CD14-positive monocyte (primary cell): ENCODE data around the gene PAMR1. TPM values are rescaled to one million over a fixed set of nuclear protein-coding genes. Genes with fewer than 3 reads are reported as not detected.

Source experiments
- DNase-seq, 3 donors: peaks; one replicate each; pipeline ENCODE4 v3.0.0-alpha.2; 2011 to 2022
- H2AFZ ChIP-seq: 2 replicates; pipeline ENCODE4 v1.6.0; 2012; ENCODE audit warnings: mild to moderate bottlenecking, low read depth, low read length, inconsistent platforms; ENCODE audit not compliant: insufficient read depth, poor library complexity, severe bottlenecking
- H3K27ac ChIP-seq, 2 donors: 1 replicate in 1 of 2; 2 replicates in 1 of 2; pipeline ENCODE4 v1.5.1; 2012 to 2013; ENCODE audit warnings: low read length in 2 of 2, control low read depth in 1 of 2, inconsistent platforms in 1 of 2, low read depth in 1 of 2, mild to moderate bottlenecking in 1 of 2
- H3K27me3 ChIP-seq, 2 donors: one replicate each; pipeline versions ENCODE4 v1.6.0 to v1.6.1; 2011 to 2013; ENCODE audit warnings: low read length in 2 of 2; ENCODE audit not compliant: control insufficient read depth in 2 of 2, insufficient read depth in 2 of 2
- H3K36me3 ChIP-seq, 2 donors: replicated peaks in 1 of 2; 1 replicate in 1 of 2; 2 replicates in 1 of 2; pipeline versions ENCODE4 v1.5.1 to v1.6.1; 2012 to 2013; ENCODE audit warnings: low read length in 2 of 2, control low read depth in 1 of 2, inconsistent platforms in 1 of 2, mild to moderate bottlenecking in 1 of 2; ENCODE audit not compliant: insufficient read depth in 2 of 2, control insufficient read depth in 1 of 2
- H3K4me1 ChIP-seq, 2 donors: 1 replicate in 1 of 2; 2 replicates in 1 of 2; pipeline versions ENCODE4 v1.5.1 to v1.6.1; 2012 to 2013; ENCODE audit warnings: low read length in 2 of 2, control low read depth in 1 of 2, inconsistent platforms in 1 of 2, mild to moderate bottlenecking in 1 of 2, moderate library complexity in 1 of 2; ENCODE audit not compliant: insufficient read depth in 2 of 2, control insufficient read depth in 1 of 2
- H3K4me2 ChIP-seq: replicated peaks from 2 replicates; pipeline ENCODE3; 2012; ENCODE audit warnings: low read length, moderate library complexity, mild to moderate bottlenecking; ENCODE audit not compliant: poor library complexity, severe bottlenecking; ENCODE audit errors: extremely low read depth
- H3K4me3 ChIP-seq, 3 experiments: fragments of 200-600 bp in 1 of 3; sonication (generic) in 1 of 3; replicated peaks in 1 of 3; 1 replicate in 2 of 3; 2 replicates in 1 of 3; pipeline ENCODE4 v1.5.1; 2011 to 2013; ENCODE audit warnings: low read length in 3 of 3, mild to moderate bottlenecking in 3 of 3, control low read depth in 2 of 3, low read depth in 2 of 3, inconsistent platforms in 1 of 3, moderate library complexity in 1 of 3
- H3K79me2 ChIP-seq: 2 replicates; pipeline ENCODE4 v1.6.0; 2012; ENCODE audit warnings: mild to moderate bottlenecking, control low read depth, inconsistent platforms, low read length, moderate library complexity; ENCODE audit not compliant: insufficient read depth
- H3K9ac ChIP-seq: 2 replicates; pipeline ENCODE4 v1.6.0; 2017; ENCODE audit warnings: low read length, mild to moderate bottlenecking; ENCODE audit not compliant: insufficient read depth, poor library complexity, severe bottlenecking
- H3K9me3 ChIP-seq, 2 donors: replicated peaks in 1 of 2; 1 replicate in 1 of 2; 2 replicates in 1 of 2; pipeline versions ENCODE4 v1.5.1 to v1.6.1; 2012 to 2013; ENCODE audit warnings: low read length in 2 of 2, control low read depth in 1 of 2; ENCODE audit not compliant: control insufficient read depth in 1 of 2, insufficient read depth in 1 of 2
- H4K20me1 ChIP-seq: 2 replicates; pipeline ENCODE4 v1.6.0; 2012; ENCODE audit warnings: mild to moderate bottlenecking, low read length, control low read depth, moderate library complexity; ENCODE audit not compliant: insufficient read depth
- H3K27ac Mint-ChIP-seq, 7 donors: one replicate each; pipeline ENCODE4 v1.8.0; 2020; ENCODE audit warnings: mild to moderate bottlenecking in 7 of 7, mixed read lengths in 7 of 7, moderate library complexity in 6 of 7, inconsistent platforms in 2 of 7
- H3K27me3 Mint-ChIP-seq, 3 donors: one replicate each; pipeline ENCODE4 v1.8.0; 2021 to 2022; ENCODE audit warnings: low read depth in 3 of 3, mild to moderate bottlenecking in 3 of 3, mixed read lengths in 3 of 3, moderate library complexity in 3 of 3, inconsistent platforms in 1 of 3
- H3K36me3 Mint-ChIP-seq, 2 donors: one replicate each; pipeline ENCODE4 v1.8.0; 2020; ENCODE audit warnings: mixed read lengths in 2 of 2, inconsistent platforms in 1 of 2, mild to moderate bottlenecking in 1 of 2
- H3K4me1 Mint-ChIP-seq: one replicate; pipeline ENCODE4 v1.8.0; 2020; ENCODE audit warnings: mild to moderate bottlenecking, mixed read lengths
- H3K4me3 Mint-ChIP-seq, 2 donors: one replicate each; pipeline ENCODE4 v1.8.0; 2020; ENCODE audit warnings: mild to moderate bottlenecking in 2 of 2, mixed read lengths in 2 of 2, moderate library complexity in 1 of 2
- H3K9me3 Mint-ChIP-seq, 7 donors: one replicate each; pipeline ENCODE4 v1.8.0; 2020 to 2022; ENCODE audit warnings: mixed read lengths in 7 of 7, mild to moderate bottlenecking in 6 of 7, moderate library complexity in 6 of 7, inconsistent platforms in 2 of 7
- CTCF ChIP-seq: fragments of 200-600 bp; IDR thresholded peaks from one replicate; pipeline ENCODE4 v1.8.0; 2022; ENCODE audit warnings: antibody characterized with exemption, mild to moderate bottlenecking
- WGBS: methylation state at CpG from one replicate; pipeline ENCODE4 v1.1.5; 2013; ENCODE audit warnings: missing lambda C conversion rate; ENCODE audit not compliant: insufficient coverage; 5-methylcytosine and 5-hydroxymethylcytosine counted together
- intact Hi-C, 2 donors: fragments of 100-400 bp; cut with micrococcal nuclease; formaldehyde crosslinking; loops; one replicate each; pipeline versions ENCODE4 v1.15.0 to v1.15.1; 2023
- polyA plus RNA-seq, 3 donors: library from polyadenylated mRNA; depleted of rRNA in 1 of 3; unstranded in 2 of 3; stranded (reverse) in 1 of 3; fragments of 300-500 nt in 2 of 3; fragments of >200 nt in 1 of 3; fragmentation: Illumina TruSeq in 2 of 3; gene quantifications; 1 replicate in 2 of 3; 2 replicates in 1 of 3; pipeline ENCODE4 v1.2.3, GENCODE V29; 2012 to 2021

PAMR1 gene
- polyA plus RNA-seq, 3 donors, result not detected

- Histone ChIP-seq H2AFZ (no peak overlapping the region), H3K4me1 (no peaks in the 10 kb centered on the region), H3K9ac (no peak overlapping the region), H3K4me2 (no peak overlapping the region), H3K79me2 (no peaks in the 10 kb centered on the region), H3K27ac (no peak overlapping the region), H3K27me3 (no peaks in the 10 kb centered on the region), H3K4me3 (no peak overlapping the region), H4K20me1 (no peaks in the 10 kb centered on the region), H3K9me3 (no peaks in the 10 kb centered on the region), H3K36me3 (no peaks in the 10 kb centered on the region)
- no peak for DNase-seq
- no peak for TF ChIP-seq CTCF
- H3K9me3 Mint-ChIP-seq, result peaks cover 0 to 3% (median 0%) of the 10 kb centered on the region in 7 donors
- peaks cover 5 to 9% (median 8%) of the 10 kb centered on the region in 3 donors for H3K27me3 Mint-ChIP-seq
- no peaks in the 10 kb centered on the region for H3K36me3 Mint-ChIP-seq
- no peak overlapping the region for H3K4me3 Mint-ChIP-seq
- no CpG with 5 or more reads among the region's 3 CpGs for WGBS
- intact Hi-C loops, result no loop called here
- H3K4me1 Mint-ChIP-seq, result peaks cover 4% of the 10 kb centered on the region
- no peak overlapping the region for H3K27ac Mint-ChIP-seq
These were observed 15.1 kb upstream of the PAMR1 start for GRCh38 chr11:35540526-35540925.

GRCh38 chr11:35539781-35540281 lies 14.4 kb upstream of the PAMR1 start:
- H3K4me3 ChIP-seq, result no peak overlapping the region
- intact Hi-C loops, result no loop called here
- 100% methylated on average over 1 of the region's 7 CpGs for WGBS
- no peak overlapping the region for H3K27ac ChIP-seq
- Mint-ChIP-seq H3K4me1 (peaks cover 4% of the 10 kb centered on the region), H3K36me3 (no peaks in the 10 kb centered on the region), H3K27ac (no peak overlapping the region), H3K9me3 (peaks cover 0 to 3% (median 1%) of the 10 kb centered on the region in 7 donors), H3K4me3 (no peak overlapping the region), H3K27me3 (peaks cover 5 to 9% (median 8%) of the 10 kb centered on the region in 3 donors)
- no peak overlapping the region for H3K4me2 ChIP-seq
- H3K9me3 ChIP-seq, result no peaks in the 10 kb centered on the region
- H3K79me2 ChIP-seq, result no peaks in the 10 kb centered on the region
- TF ChIP-seq CTCF, result no peak
- H2AFZ ChIP-seq, result no peak overlapping the region
- DNase-seq, result no peak
- H3K9ac ChIP-seq, result no peak overlapping the region
- no peaks in the 10 kb centered on the region for H3K27me3 ChIP-seq
- no peaks in the 10 kb centered on the region for H3K4me1 ChIP-seq
- H3K36me3 ChIP-seq, result no peaks in the 10 kb centered on the region
- H4K20me1 ChIP-seq, result no peaks in the 10 kb centered on the region
